ENCODE results near the gene EDEM2. TPM values are rescaled to one million over a fixed set of nuclear protein-coding genes. Genes with fewer than 3 reads are reported as not detected.

Gene EDEM2
- polyA plus RNA-seq, 1 donor (not counting 4 experiments of a cell fraction or from before 2014, with no cell fraction given) = 15.4 TPM

DNA sequence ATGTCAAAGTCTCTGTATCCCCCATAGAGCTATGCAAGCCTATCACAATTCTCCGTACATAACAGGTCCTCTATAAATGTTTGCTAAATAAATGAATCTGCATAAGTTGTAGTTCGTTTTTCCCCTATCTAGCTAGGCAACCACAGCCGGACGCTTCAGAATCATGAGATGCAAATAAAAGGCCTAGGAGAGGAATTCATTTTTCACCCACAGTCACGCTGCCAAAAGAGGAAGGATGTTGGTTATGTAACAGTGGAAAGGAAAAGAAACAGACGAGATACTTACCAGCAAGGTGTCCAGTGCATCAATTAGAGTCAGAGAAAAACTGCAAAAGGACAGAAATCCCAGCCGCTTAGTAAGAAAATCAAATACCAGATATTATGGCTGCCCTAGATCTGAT is 2.4 kb downstream of the EDEM2 start:
- dilution Hi-C loops (cut with MboI; ENCODE audit: extremely low pct_ligation_motif_present, low sequenced_read_pairs) = no loop called here
- FAIRE-seq (no peak), DNase-seq (ENCODE audit: low read depth, low spot score) (no peak)

DNA sequence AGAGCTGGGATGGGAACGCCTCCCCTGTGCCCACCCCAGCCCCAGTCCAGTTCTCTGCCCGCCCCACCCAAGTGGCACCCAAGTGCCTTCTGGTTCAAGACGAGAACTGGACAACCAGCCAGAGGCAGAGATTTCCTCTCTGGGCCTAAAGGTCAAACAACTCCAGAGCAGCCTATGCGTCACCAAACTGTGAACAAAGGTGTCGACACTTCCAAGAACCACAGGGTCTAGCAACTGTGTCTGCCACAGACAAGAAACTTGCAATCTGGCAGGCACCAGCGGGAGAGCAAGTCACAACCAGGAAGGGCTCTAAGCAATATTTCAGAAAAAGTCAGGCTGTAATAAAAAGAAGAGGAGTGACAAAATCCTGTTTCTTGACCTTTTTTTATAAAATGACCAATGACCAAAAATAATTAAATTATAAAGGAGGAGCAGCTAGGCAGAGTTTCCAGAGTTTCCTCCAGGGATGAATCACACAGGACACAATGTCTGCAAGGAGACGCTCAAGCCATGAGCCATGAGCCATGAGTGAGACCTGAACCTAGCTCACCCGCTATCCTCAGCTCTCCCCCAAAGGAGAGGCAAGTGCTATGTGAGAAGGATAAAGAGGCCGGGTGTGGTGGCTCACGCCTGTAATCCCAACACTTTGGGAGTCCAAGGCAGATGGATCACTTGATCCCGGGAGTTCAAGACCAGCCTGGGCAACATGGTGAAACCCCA is 11.1 kb downstream of the EDEM2 start:
- Histone ChIP-seq H3K36me3 (ENCODE audit: control insufficient read depth in 2 of 2, extremely low read depth in 1 of 2, insufficient read depth in 2 of 2, low read length in 2 of 2) (peaks cover 11 to 18% of the 10 kb centered on the region in 2 experiments), H3K9me3 (ENCODE audit: control insufficient read depth, low read depth, low read length) (no peaks in the 10 kb centered on the region), H3K4me2 (ENCODE audit: control insufficient read depth, extremely low read depth, insufficient read depth, low read depth, low read length) (no peak overlapping the region), H3K9ac (ENCODE audit: control insufficient read depth, extremely low read depth, insufficient read depth, low read length) (no peak overlapping the region), H2AFZ (ENCODE audit: control insufficient read depth, low read length) (no peak overlapping the region), H3K4me1 (ENCODE audit: control insufficient read depth, extremely low read depth, insufficient read depth, low read length) (no peaks in the 10 kb centered on the region), H3K27ac (ENCODE audit: control insufficient read depth, insufficient read depth, low read length) (no peak overlapping the region), H4K20me1 (ENCODE audit: control insufficient read depth, extremely low read depth, insufficient read depth, low read length) (no peaks in the 10 kb centered on the region), H3K9me1 (ENCODE audit: control insufficient read depth, extremely low read depth, insufficient read depth, low read length) (no peaks in the 10 kb centered on the region), H3K27me3 (ENCODE audit: control insufficient read depth, extremely low read depth, insufficient read depth, low read length) (no peaks in the 10 kb centered on the region), H3K4me3 (ENCODE audit: control insufficient read depth in 2 of 3, extremely low read depth in 1 of 3, insufficient read depth in 2 of 3, low read depth in 1 of 3, low read length in 3 of 3) (no peak overlapping the region), H3K79me2 (ENCODE audit: control insufficient read depth, insufficient read depth, low read length) (no peaks in the 10 kb centered on the region)
- dilution Hi-C loops (cut with MboI; ENCODE audit: extremely low pct_ligation_motif_present, low sequenced_read_pairs) = no loop called here
- no peak for DNase-seq (ENCODE audit: low read depth, low spot score)
- FAIRE-seq = no peak
- no peak for TF ChIP-seq EZH2 (IDR thresholded peaks at IDR 0.05; ENCODE audit: low read length)
- TF ChIP-seq, protein P1, sequence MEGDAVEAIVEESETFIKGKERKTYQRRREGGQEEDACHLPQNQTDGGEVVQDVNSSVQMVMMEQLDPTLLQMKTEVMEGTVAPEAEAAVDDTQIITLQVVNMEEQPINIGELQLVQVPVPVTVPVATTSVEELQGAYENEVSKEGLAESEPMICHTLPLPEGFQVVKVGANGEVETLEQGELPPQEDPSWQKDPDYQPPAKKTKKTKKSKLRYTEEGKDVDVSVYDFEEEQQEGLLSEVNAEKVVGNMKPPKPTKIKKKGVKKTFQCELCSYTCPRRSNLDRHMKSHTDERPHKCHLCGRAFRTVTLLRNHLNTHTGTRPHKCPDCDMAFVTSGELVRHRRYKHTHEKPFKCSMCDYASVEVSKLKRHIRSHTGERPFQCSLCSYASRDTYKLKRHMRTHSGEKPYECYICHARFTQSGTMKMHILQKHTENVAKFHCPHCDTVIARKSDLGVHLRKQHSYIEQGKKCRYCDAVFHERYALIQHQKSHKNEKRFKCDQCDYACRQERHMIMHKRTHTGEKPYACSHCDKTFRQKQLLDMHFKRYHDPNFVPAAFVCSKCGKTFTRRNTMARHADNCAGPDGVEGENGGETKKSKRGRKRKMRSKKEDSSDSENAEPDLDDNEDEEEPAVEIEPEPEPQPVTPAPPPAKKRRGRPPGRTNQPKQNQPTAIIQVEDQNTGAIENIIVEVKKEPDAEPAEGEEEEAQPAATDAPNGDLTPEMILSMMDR (optimal IDR thresholded peaks at IDR 0.05 in 1 of 3, IDR thresholded peaks at IDR 0.05 in 1 of 3, conservative IDR thresholded peaks at IDR 0.05 in 1 of 3; ENCODE audit: extremely low read depth in 1 of 3, insufficient read depth in 2 of 3, low read length in 3 of 3) = no peak

More for the DNA sequence above, 2.4 kb downstream of the EDEM2 start:
- Histone ChIP-seq H3K4me2 (ENCODE audit: control insufficient read depth, extremely low read depth, insufficient read depth, low read depth, low read length) (no peak overlapping the region), H3K4me3 (ENCODE audit: control insufficient read depth in 2 of 3, extremely low read depth in 1 of 3, insufficient read depth in 2 of 3, low read depth in 1 of 3, low read length in 3 of 3) (no peak overlapping the region), H3K27ac (ENCODE audit: control insufficient read depth, insufficient read depth, low read length) (no peak overlapping the region), H3K27me3 (ENCODE audit: control insufficient read depth, extremely low read depth, insufficient read depth, low read length) (no peaks in the 10 kb centered on the region), H3K9me1 (ENCODE audit: control insufficient read depth, extremely low read depth, insufficient read depth, low read length) (no peaks in the 10 kb centered on the region), H3K4me1 (ENCODE audit: control insufficient read depth, extremely low read depth, insufficient read depth, low read length) (peaks cover 15% of the 10 kb centered on the region), H3K79me2 (ENCODE audit: control insufficient read depth, insufficient read depth, low read length) (peaks cover 7% of the 10 kb centered on the region), H4K20me1 (ENCODE audit: control insufficient read depth, extremely low read depth, insufficient read depth, low read length) (no peaks in the 10 kb centered on the region), H3K9ac (ENCODE audit: control insufficient read depth, extremely low read depth, insufficient read depth, low read length) (no peak overlapping the region), H2AFZ (ENCODE audit: control insufficient read depth, low read length) (no peak overlapping the region), H3K9me3 (ENCODE audit: control insufficient read depth, low read depth, low read length) (no peaks in the 10 kb centered on the region), H3K36me3 (ENCODE audit: control insufficient read depth in 2 of 2, extremely low read depth in 1 of 2, insufficient read depth in 2 of 2, low read length in 2 of 2) (peaks cover 6 to 11% of the 10 kb centered on the region in 2 experiments)
- TF ChIP-seq, protein P1 (optimal IDR thresholded peaks at IDR 0.05 in 1 of 3, IDR thresholded peaks at IDR 0.05 in 1 of 3, conservative IDR thresholded peaks at IDR 0.05 in 1 of 3; ENCODE audit: extremely low read depth in 1 of 3, insufficient read depth in 2 of 3, low read length in 3 of 3) = no peak
- no peak for TF ChIP-seq EZH2 (IDR thresholded peaks at IDR 0.05; ENCODE audit: low read length)

All from keratinocyte (primary cell).